ENCODE results near the gene TAF10. TPM values are rescaled to one million over a fixed set of nuclear protein-coding genes. Genes with fewer than 3 reads are reported as not detected.

The TAF10 gene
- 140 and 141 TPM in 2 replicates for total RNA-seq

DNA sequence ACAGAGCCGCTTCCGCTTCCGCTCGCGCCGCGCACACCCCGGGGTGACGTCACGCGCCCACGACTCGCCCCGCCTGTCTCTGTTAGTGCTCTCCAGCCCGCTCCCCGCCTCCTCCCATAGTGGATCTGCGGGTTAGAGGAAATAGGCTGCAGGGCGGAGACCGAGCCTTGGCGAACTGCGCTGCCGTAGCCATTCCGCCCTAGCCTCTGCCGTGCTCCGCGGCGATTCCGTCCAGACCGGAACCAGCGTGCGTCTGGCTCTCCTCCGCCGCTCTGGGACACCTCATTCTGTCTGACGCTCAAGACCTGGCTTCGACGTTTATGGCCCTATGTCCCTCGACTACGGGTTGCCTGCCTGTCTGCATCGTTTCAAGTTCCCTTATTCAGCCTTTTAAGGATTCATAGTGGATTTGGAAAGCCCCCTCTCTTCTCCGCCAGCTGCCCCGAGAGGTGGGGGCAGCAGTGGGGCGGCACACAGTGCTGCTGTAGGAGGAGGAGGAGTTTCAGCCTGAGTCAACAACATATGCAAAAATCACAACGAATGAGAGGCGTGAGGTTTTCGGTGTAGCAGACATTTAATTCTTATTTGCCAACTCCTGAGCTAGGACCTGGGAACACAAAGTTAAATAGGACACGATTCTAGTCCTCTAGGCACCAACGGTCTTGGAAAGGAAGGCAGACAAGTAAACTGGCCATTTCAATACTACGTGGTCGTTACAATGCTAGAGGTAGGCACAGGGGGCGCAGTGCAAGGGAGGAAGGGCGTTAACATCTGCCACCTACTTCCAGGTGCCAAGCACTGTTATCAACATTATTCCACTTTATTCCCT, at the start of gene TAF10:
TAF10 (minus strand) TSS at position 4 of the 829 bp plus-strand sequence. CDS start 27 bp downstream, outside the sequence.
- peak; percentile 99 for DNase-seq
- peaks cover 32% of the 10 kb centered on the region for H3K4me1 Mint-ChIP-seq
- peaks cover 63% of the 10 kb centered on the region for H3K36me3 Mint-ChIP-seq (ENCODE audit: low read depth)
- peak within 1 kb of the TSS; percentile 87 for H3K27ac Mint-ChIP-seq
- no peaks in the 10 kb centered on the region for H3K9me3 Mint-ChIP-seq
- H3K27me3 Mint-ChIP-seq: no peaks in the 10 kb centered on the region
- H3K4me3 Mint-ChIP-seq: peak within 1 kb of the TSS; percentile 95
- intact Hi-C loops (cut with micrococcal nuclease): loop anchor here (1.0 to 2.0 kb wide), 3 partner anchors 9 to 222 kb away; partner anchors contain the start of genes ILK, MRPL17, RRP8 and SMPD1

DNA sequence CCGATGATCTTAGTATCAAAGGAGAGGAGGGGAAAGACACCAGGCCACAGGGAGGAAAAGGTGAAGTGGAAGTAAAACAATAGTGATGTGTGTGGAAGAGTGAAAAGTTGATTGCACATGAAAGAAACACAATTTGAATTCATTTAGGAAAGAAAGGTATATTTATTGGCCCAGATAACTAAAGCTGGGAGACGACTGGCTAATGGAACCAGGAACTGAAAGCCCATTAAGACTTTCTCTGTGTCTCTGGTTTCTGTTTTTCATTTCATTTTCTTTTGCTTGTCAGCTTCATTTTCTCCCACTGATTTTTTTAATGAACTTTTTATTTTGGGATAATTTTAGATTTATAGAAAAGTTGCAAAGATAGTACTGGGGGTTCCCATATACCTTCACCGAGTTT, 48.7 kb upstream of the TAF10 start:
- no peak for DNase-seq
- Mint-ChIP-seq H3K27me3 (peaks cover 21% of the 10 kb centered on the region), H3K4me1 (peaks cover 11% of the 10 kb centered on the region), H3K9me3 (no peaks in the 10 kb centered on the region), H3K4me3 (no peak overlapping the region), H3K27ac (no peak overlapping the region), H3K36me3 (ENCODE audit: low read depth) (peaks cover 3% of the 10 kb centered on the region)
- intact Hi-C loops (cut with micrococcal nuclease): no loop called here

DNA sequence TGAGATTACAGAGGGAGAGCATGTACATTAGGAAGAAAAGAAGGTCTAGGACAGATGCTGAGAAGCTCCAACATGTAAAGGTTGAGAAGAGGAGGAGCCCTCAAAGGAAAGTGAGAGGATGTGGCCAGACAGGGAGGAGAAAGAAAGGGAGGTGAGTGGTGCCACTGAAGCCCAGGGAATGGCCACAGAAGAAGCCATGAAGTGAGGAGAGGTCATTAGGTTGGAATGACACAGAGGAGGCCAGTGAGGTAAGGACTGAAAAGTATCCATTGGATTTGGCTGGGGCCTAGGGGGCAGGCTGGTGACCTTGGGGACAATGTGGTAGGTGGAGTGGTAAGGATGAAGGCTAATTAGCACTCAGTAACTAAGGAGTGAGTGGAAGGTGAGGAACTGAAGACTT, 46.6 kb upstream of the TAF10 start:
- Mint-ChIP-seq H3K36me3 (ENCODE audit: low read depth) (peaks cover 3% of the 10 kb centered on the region), H3K27me3 (peaks cover 20% of the 10 kb centered on the region), H3K9me3 (no peaks in the 10 kb centered on the region), H3K4me3 (no peak overlapping the region), H3K27ac (no peak overlapping the region), H3K4me1 (peaks cover 10% of the 10 kb centered on the region)
- no peak for DNase-seq
- intact Hi-C loops (cut with micrococcal nuclease): no loop called here

DNA sequence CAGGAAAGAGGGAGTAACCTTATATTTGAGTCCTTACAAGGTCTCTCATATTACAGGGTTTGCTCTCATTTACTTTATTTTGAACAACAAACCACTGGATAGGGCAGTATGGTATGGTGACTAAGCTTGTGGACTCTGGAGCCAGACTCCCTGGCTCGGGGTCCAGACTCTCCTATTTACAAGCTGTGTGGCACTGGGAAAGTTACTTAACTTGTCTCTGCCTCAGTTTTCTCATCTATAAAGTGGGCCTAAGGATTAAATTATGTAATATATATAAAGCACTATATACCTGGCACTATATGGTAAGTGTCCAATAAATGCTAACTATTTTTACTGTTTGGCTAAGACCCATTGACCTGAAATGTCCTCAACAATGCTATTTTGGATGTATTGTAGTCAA, 45.3 kb upstream of the TAF10 start:
- H3K4me1 Mint-ChIP-seq: peaks cover 5% of the 10 kb centered on the region
- H3K36me3 Mint-ChIP-seq (ENCODE audit: low read depth): peaks cover 3% of the 10 kb centered on the region
- no peaks in the 10 kb centered on the region for H3K9me3 Mint-ChIP-seq
- no peak for DNase-seq
- peaks cover 17% of the 10 kb centered on the region for H3K27me3 Mint-ChIP-seq
- intact Hi-C loops (cut with micrococcal nuclease): no loop called here
- H3K4me3 Mint-ChIP-seq: no peak overlapping the region
- no peak overlapping the region for H3K27ac Mint-ChIP-seq

DNA sequence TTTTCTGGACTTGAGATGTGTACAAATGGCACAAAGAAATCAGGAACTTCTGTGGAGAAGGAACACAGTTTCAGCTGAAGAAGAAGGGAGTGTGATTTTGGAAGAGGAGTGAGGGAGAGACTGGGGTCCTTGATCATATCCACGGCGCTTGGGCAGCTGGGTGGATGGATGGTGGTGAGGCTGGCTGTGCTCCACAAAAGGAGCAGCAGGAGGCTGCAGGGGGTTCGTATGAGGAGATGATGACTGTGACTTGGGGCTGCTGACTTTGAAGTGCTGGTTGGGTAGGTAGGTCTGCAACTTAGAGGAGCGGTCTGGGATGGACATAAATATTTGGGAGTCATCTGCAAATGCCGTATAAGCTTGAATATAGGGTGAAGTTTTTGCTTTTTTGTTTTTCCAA, 44.9 kb upstream of the TAF10 start:
- H3K4me1 Mint-ChIP-seq: peaks cover 5% of the 10 kb centered on the region
- peaks cover 3% of the 10 kb centered on the region for H3K36me3 Mint-ChIP-seq (ENCODE audit: low read depth)
- DNase-seq: no peak
- intact Hi-C loops (cut with micrococcal nuclease): no loop called here
- no peaks in the 10 kb centered on the region for H3K9me3 Mint-ChIP-seq
- H3K27me3 Mint-ChIP-seq: peaks cover 17% of the 10 kb centered on the region
- peak overlapping the region; percentile 74 for H3K4me3 Mint-ChIP-seq
- H3K27ac Mint-ChIP-seq: no peak overlapping the region

DNA sequence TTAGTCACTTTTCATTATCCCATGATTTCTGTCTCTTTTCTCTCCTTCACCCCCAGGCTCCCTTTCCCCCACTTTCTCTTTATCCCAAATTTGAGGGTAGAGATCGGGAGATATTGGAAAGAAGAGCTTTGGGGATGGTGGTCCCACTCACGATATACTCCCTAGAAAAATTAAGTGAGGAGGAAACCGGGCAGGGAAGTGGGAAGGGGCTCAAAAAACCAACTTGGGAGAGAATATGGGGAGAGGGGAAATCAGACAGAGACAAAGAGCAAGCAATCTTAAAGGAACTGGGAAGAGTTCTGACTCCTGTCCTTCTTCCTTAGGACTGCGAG, 44.5 kb upstream of the TAF10 start:
- H3K27ac Mint-ChIP-seq: no peak overlapping the region
- DNase-seq: no peak
- H3K4me3 Mint-ChIP-seq: peak overlapping the region; percentile 74
- intact Hi-C loops (cut with micrococcal nuclease): no loop called here
- H3K27me3 Mint-ChIP-seq: peaks cover 16% of the 10 kb centered on the region
- H3K4me1 Mint-ChIP-seq: peaks cover 5% of the 10 kb centered on the region
- no peaks in the 10 kb centered on the region for H3K9me3 Mint-ChIP-seq
- H3K36me3 Mint-ChIP-seq (ENCODE audit: low read depth): peaks cover 3% of the 10 kb centered on the region

DNA sequence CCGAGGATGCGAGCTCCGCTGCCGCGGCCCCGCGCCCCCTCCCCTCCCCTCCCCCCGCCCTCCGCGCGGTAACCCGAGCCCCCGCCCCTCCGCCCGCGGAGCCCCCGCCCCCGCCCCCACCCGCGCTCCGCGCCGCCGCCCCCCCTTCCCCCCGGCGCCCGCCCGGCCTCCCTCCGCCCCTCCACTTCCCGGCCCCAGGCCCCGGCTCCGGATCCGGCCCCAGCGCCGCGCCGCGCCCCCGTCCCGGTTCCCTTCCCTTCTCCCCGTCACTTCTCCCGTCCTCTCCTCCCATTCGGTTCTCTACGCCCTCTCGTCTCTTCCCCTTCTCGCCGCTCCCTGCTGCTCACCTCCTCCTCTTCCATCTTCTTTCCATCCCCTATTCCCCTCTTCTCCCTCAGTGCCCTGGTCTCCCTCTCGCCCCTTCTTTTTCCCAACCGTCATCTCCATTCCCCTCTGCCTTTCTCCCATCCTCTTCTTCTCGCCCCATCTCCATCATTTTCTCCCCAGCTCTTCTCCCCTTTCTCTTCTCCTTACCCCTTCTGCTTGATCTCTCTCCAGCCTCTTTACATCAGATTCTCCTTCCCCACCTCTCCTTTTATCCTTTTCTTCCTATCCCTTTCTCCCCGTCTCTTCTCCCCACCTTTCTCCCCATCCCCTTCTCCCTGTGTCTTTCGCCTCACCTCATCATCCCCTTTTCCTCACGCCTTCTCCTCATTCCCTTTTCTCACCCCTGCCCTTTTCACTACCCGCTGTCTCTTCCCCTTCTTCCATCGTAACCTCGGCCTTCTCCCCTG, 44.0 kb upstream of the TAF10 start, which contains the start of gene DCHS1:
DCHS1 (minus strand) TSS at position 20 of the 794 bp plus-strand sequence. CDS start 14,196 bp downstream, outside the sequence.
- peak; percentile 66 for DNase-seq
- H3K4me3 Mint-ChIP-seq: peak within 1 kb of the TSS; percentile 74
- H3K27me3 Mint-ChIP-seq: peaks cover 16% of the 10 kb centered on the region
- peaks cover 3% of the 10 kb centered on the region for H3K36me3 Mint-ChIP-seq (ENCODE audit: low read depth)
- H3K27ac Mint-ChIP-seq: no peak within 1 kb of the TSS
- intact Hi-C loops (cut with micrococcal nuclease): loop anchor here (2.0 kb wide), 1 partner anchor 15 kb away; no protein-coding TSS in a partner anchor
- H3K4me1 Mint-ChIP-seq: peaks cover 5% of the 10 kb centered on the region
- H3K9me3 Mint-ChIP-seq: no peaks in the 10 kb centered on the region

DNA sequence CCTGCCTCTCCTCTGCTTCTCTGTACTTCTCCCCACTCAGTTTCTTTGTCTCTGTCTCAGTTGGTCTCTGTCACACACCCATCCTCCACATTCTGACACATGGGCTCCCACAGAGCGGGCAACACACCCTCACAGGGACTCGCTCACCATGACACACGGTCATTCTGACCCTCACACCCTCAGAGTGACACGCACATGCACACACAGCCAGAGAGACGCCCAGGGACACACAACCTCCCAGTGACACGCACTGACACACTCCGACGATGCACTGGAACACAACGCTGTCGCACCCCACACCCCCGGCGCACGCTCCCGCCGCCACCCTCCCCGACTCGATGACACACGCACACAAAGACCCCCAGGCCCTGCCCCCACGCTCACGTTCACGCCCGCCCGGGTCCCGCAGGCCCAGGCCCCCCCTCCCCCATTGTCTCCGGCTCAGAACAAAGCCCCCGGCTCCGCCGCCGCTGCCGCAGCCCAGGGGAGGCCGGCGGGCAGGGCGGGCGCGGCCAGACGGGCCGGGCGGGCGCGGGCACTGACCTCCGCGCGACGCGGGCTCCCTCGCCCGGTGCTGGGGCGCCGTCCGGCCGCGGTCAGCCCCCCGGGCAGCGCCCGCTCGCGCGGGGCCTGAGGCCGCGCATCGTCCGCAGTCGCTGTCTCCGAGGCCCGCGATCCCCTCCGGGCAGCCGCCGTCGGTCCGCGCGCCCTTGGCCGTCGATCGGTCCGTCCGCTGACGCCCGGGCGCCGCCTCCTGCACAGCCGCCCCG, 43.2 kb upstream of the TAF10 start:
- peaks cover 5% of the 10 kb centered on the region for H3K4me1 Mint-ChIP-seq
- H3K36me3 Mint-ChIP-seq (ENCODE audit: low read depth): peaks cover 3% of the 10 kb centered on the region
- no peak overlapping the region for H3K27ac Mint-ChIP-seq
- intact Hi-C loops (cut with micrococcal nuclease): loop anchor here (2.0 kb wide), 1 partner anchor 16 kb away; no protein-coding TSS in a partner anchor
- H3K4me3 Mint-ChIP-seq: no peak overlapping the region
- DNase-seq: no peak
- H3K9me3 Mint-ChIP-seq: no peaks in the 10 kb centered on the region
- H3K27me3 Mint-ChIP-seq: peaks cover 16% of the 10 kb centered on the region

DNA sequence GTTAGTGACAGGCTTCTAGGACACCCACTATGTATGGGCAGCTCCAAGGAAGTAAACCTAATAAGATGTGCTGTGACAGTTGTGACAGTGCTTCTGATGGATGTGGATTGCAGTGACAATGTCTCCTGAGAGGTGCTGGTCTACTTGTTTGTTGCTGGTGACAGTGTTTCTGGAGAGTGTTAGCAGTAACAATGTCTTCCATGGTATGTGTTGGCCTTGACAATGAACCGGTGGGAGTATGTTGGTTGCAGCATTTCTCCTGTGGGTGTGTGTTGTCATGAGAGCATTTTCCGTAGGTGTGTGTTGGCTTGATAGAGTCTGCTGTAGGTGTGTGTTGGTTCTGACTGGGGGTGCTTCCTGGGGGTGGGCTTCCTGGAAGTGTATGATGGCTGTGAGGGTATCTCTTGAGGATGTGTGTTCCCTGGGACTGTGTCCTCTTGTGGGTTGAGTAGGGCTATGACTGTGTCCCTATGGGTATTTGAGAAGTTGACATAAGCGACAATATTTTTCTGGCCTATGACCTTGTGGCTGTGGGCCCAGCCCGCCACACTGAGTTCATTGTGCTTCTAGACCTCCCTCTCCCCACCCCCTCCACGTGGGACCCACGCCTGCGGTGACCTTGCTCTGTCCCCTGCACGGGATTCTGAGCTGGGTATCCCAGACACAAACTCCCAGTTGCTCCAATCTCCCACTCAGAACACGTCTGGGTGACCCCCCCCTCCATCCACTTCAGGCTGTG, 42.4 kb upstream of the TAF10 start:
- intact Hi-C loops (cut with micrococcal nuclease): loop anchor here (2.0 kb wide), 1 partner anchor 16 kb away; no protein-coding TSS in a partner anchor
- peaks cover 3% of the 10 kb centered on the region for H3K36me3 Mint-ChIP-seq (ENCODE audit: low read depth)
- DNase-seq: no peak
- H3K4me3 Mint-ChIP-seq: no peak overlapping the region
- H3K9me3 Mint-ChIP-seq: no peaks in the 10 kb centered on the region
- H3K4me1 Mint-ChIP-seq: peaks cover 5% of the 10 kb centered on the region
- no peak overlapping the region for H3K27ac Mint-ChIP-seq
- H3K27me3 Mint-ChIP-seq: peaks cover 16% of the 10 kb centered on the region

DNA sequence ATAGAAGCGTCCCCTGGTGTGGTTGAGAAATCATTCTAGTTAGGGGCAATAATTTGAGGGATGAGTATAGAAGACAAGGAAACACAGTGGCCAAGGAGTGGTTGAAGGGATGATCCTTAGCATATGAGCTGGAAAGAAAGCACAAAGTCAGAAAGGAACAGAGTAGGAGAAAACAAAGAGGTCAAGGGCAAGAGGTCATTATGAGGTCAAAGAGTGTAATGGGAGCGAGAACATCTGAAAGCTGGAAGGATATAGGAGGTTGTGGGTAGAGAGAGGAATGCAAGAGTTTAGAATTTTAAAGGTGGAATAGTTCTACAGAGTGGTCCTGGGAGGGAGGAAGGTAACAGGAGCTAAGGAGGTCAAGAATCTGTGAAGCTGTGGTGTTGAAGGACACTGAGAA, 41.6 kb upstream of the TAF10 start:
- intact Hi-C loops (cut with micrococcal nuclease): loop anchor here (2.0 kb wide), 1 partner anchor 17 kb away; no protein-coding TSS in a partner anchor
- Mint-ChIP-seq H3K36me3 (ENCODE audit: low read depth) (peaks cover 3% of the 10 kb centered on the region), H3K4me1 (peaks cover 5% of the 10 kb centered on the region), H3K27ac (no peak overlapping the region), H3K4me3 (no peak overlapping the region), H3K9me3 (no peaks in the 10 kb centered on the region), H3K27me3 (peaks cover 16% of the 10 kb centered on the region)
- DNase-seq: no peak

DNA sequence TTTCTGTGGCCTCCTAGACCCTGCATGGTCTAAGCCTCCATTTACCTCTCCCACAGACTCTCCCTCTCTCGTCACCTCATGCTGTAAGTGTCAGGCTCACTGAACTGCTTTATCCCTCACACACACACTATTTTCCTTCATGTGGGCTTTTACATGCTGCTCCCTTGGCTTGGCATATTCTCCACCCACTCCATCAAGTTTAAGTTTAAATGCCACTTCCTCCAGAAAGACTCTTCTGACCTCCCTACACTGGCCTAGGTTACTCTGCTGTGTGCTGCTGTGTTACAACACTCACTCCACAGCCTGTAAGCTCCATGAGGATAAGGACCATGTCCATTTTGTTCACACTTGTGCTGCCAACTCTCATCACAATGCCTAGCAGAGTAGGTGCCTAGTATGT, 41.1 kb upstream of the TAF10 start:
- Mint-ChIP-seq H3K27me3 (peaks cover 16% of the 10 kb centered on the region), H3K4me1 (peaks cover 5% of the 10 kb centered on the region), H3K36me3 (ENCODE audit: low read depth) (peaks cover 3% of the 10 kb centered on the region), H3K9me3 (no peaks in the 10 kb centered on the region), H3K27ac (no peak overlapping the region), H3K4me3 (no peak overlapping the region)
- DNase-seq: no peak
- intact Hi-C loops (cut with micrococcal nuclease): no loop called here

DNA sequence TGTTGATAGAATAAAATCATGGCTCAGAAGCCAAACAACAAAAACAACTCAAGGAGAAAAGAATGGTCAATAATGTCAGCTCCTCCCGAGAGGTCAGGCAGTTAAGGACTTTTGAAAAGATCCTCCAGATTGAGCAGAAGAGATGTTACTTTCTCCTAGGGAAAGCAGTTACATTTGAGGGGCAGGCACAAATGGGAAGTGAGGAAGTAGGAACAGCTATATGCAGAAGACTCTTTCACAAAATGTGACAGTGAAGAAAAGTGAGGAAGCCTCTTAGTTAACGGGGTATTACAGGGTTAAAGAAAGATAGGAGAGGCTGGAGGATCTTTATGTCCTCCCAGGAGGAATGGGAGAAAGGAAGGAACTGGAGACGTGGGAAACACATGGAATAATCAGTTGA, 40.2 kb upstream of the TAF10 start:
- Mint-ChIP-seq H3K4me1 (peaks cover 5% of the 10 kb centered on the region), H3K27ac (no peak overlapping the region), H3K36me3 (ENCODE audit: low read depth) (peaks cover 3% of the 10 kb centered on the region), H3K9me3 (no peaks in the 10 kb centered on the region), H3K4me3 (no peak overlapping the region), H3K27me3 (peaks cover 13% of the 10 kb centered on the region)
- DNase-seq: no peak
- intact Hi-C loops (cut with micrococcal nuclease): no loop called here

DNA sequence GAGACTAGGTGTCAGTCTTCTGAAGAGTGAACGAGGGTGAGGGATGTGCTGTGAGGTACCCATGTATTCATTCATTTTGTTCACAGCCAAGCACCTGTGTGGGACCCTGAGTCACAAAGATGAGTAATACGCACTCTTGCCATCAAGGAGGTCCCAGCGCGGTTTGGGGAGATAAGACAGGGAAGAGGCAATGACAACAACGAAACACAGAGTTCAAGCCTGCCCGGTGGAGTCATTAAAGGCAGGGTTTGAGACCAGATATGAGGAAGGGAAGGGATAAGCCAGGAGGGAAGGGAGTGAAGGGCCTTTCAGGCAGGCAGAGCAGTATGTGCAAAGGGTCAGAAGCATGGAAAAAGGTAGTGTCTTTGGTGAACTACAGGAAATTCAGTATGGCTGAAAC, 39.0 kb upstream of the TAF10 start:
- Mint-ChIP-seq H3K36me3 (ENCODE audit: low read depth) (peaks cover under 1% of the 10 kb centered on the region), H3K9me3 (no peaks in the 10 kb centered on the region), H3K4me1 (peaks cover 1% of the 10 kb centered on the region), H3K27me3 (peaks cover 1% of the 10 kb centered on the region), H3K4me3 (no peak overlapping the region), H3K27ac (no peak overlapping the region)
- DNase-seq: no peak
- intact Hi-C loops (cut with micrococcal nuclease): no loop called here
